OCI-LY1 (cell line): Measurements from ENCODE around the gene HDAC3.

ENCODE experiments used
- EZH2 ChIP-seq: fragments of 200-600 bp; sonication (generic), shearing (Covaris generic); IDR thresholded peaks from 2 replicates; pipeline ENCODE4 v1.8.0; 2017; ENCODE audit warnings: borderline replicate concordance, mixed run types, mild to moderate bottlenecking, antibody characterized with exemption, low read length, moderate library complexity, mixed read lengths
- TF ChIP-seq, protein P1 (sequence below): fragments of 200-600 bp; sonication (generic), shearing (Covaris generic); IDR thresholded peaks from 2 replicates; pipeline ENCODE4 v1.5.1; 2017; ENCODE audit warnings: mild to moderate bottlenecking, antibody characterized with exemption, low read length, moderate library complexity, mixed read lengths

DNA sequence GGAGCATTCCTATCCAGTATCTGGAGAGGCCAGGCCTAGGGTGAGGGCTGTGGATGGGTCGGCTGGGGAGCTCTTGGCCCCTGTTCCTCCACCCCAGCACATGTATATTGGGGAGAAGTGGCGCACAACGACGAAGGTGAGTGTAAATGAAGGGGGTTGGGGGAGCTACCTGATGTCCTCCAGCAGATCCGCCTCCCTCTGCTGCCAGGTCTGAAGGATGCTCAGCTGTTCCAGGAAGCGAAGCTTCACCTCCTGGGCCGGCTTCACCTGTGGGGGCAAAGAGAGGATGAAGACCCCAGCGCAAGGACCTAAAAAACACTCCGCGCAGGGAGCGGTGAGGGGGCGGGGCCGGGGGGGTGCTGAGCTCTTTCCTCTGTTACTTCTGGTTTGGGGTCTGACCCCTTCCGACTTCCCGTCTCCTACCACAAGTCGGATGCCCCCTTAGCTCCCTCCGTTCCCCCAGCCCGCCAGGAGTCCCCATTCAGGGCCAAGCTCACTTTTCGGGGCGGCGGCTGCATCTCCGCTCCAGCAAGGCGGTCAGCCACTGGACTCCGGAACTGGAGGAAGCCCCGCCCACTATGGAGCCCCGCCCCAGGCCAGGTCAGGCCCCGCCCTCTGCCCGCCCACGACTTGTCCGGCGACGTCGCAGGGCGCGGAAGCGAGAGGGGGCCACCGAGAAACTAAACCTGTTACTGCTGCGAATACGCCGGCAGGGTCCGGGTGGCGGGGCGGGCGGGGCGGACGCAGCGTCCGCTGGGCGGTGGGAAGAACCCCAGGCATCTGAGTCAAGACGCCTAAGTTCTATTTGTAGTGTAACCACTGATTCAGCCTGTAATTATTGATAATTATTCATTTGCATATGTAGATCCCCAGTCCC is 14.4 kb upstream of the HDAC3 start, which contains the start of gene FCHSD1:
- TF ChIP-seq, protein P1, sequence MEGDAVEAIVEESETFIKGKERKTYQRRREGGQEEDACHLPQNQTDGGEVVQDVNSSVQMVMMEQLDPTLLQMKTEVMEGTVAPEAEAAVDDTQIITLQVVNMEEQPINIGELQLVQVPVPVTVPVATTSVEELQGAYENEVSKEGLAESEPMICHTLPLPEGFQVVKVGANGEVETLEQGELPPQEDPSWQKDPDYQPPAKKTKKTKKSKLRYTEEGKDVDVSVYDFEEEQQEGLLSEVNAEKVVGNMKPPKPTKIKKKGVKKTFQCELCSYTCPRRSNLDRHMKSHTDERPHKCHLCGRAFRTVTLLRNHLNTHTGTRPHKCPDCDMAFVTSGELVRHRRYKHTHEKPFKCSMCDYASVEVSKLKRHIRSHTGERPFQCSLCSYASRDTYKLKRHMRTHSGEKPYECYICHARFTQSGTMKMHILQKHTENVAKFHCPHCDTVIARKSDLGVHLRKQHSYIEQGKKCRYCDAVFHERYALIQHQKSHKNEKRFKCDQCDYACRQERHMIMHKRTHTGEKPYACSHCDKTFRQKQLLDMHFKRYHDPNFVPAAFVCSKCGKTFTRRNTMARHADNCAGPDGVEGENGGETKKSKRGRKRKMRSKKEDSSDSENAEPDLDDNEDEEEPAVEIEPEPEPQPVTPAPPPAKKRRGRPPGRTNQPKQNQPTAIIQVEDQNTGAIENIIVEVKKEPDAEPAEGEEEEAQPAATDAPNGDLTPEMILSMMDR = no peak
- no peak for TF ChIP-seq EZH2
